Tibial artery (tissue), 4 donors: ENCODE data around the gene C3orf52.

Source experiments
- DNase-seq, 2 donors: peaks; one replicate each; pipeline ENCODE4 v3.0.0-alpha.2; 2019
- H3K27ac ChIP-seq, 2 donors: fragments of 200-600 bp; sonication (generic) in 1 of 2; 1 replicate in 1 of 2; 2 replicates in 1 of 2; pipeline ENCODE4 v1.5.1; 2018 to 2019; ENCODE audit warnings: mild to moderate bottlenecking in 1 of 2
- H3K27me3 ChIP-seq, 2 donors: fragments of 200-600 bp; sonication (generic) in 1 of 2; one replicate each; pipeline versions ENCODE4 v1.5.1 to v1.6.0; 2016 to 2019
- H3K36me3 ChIP-seq, 3 donors: fragments of 200-600 bp; sonication (generic) in 2 of 3; one replicate each; pipeline ENCODE4 v1.5.1; 2016 to 2019; ENCODE audit warnings: mild to moderate bottlenecking in 2 of 3
- H3K4me1 ChIP-seq, 4 donors: fragments of 200-600 bp; sonication (generic) in 2 of 4; 1 replicate in 3 of 4; 2 replicates in 1 of 4; pipeline ENCODE4 v1.5.1; 2016 to 2019
- H3K4me3 ChIP-seq, 2 donors: fragments of 200-600 bp; sonication (generic) in 1 of 2; 1 replicate in 1 of 2; 2 replicates in 1 of 2; pipeline ENCODE4 v1.5.1; 2018 to 2019; ENCODE audit warnings: mild to moderate bottlenecking in 2 of 2
- H3K9me3 ChIP-seq, 3 donors: fragments of 200-600 bp; sonication (generic) in 1 of 3; one replicate each; pipeline ENCODE4 v1.5.1; 2016 to 2019
- CTCF ChIP-seq, 2 experiments: fragments of 200-600 bp in 1 of 2; fragments of 450-650 bp in 1 of 2; IDR thresholded peaks; one replicate each; pipeline ENCODE4 v1.5.1; 2017 to 2019; ENCODE audit warnings: antibody characterized with exemption in 2 of 2, mild to moderate bottlenecking in 1 of 2, moderate library complexity in 1 of 2
- intact Hi-C: fragments of 100-400 bp; cut with DNase I; formaldehyde crosslinking; loops from one replicate; pipeline ENCODE4 v1.15.0; 2023; ENCODE audit warnings: low total_unique reads

C3orf52 gene

GRCh38 chr3:112123548-112123947, 37.4 kb downstream of the C3orf52 start:
- no peak overlapping the region for H3K4me3 ChIP-seq
- DNase-seq = no peak
- H3K4me1 ChIP-seq = peaks cover 0 to 4% (median 0%) of the 10 kb centered on the region in 4 donors
- intact Hi-C loops = no loop called here
- TF ChIP-seq CTCF (IDR thresholded peaks at IDR 0.05) = no peak
- no peak overlapping the region for H3K27ac ChIP-seq
- H3K36me3 ChIP-seq = no peaks in the 10 kb centered on the region
- no peaks in the 10 kb centered on the region for H3K27me3 ChIP-seq
- H3K9me3 ChIP-seq = no peaks in the 10 kb centered on the region

- Histone ChIP-seq H3K27me3 (no peaks in the 10 kb centered on the region), H3K4me3 (no peak overlapping the region), H3K4me1 (peaks cover 0 to 4% (median 0%) of the 10 kb centered on the region in 4 donors), H3K36me3 (no peaks in the 10 kb centered on the region), H3K9me3 (no peaks in the 10 kb centered on the region), H3K27ac (no peak overlapping the region)
- no peak for TF ChIP-seq CTCF (IDR thresholded peaks at IDR 0.05)
- intact Hi-C loops = no loop called here
- DNase-seq = no peak
Observed at GRCh38 chr3:112124907-112125607, 38.9 kb downstream of the C3orf52 start.

DNA sequence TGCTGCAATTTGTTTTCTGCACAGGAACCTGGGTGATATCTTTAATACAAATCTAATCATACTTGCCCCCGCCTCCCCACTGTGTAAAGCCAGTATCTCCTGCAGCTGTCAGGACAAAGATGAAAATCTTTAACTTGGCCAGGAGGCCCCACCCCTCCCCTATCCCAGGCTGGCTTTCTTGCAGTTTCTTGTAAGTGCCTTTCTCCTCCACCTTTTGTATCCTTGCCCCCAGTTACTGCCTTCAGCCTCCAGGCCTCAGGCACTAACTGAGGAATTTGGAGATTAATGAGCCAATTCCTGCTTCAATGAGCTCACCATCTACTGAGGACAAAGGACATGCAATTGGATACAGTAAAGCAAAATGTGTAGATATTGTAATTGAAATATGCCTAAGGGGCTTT, 40.3 kb downstream of the C3orf52 start:
- no peaks in the 10 kb centered on the region for H3K9me3 ChIP-seq
- TF ChIP-seq CTCF (IDR thresholded peaks at IDR 0.05) = no peak
- intact Hi-C loops = no loop called here
- peaks cover 0 to 4% (median 0%) of the 10 kb centered on the region in 4 donors for H3K4me1 ChIP-seq
- no peak overlapping the region for H3K27ac ChIP-seq
- peaks cover 0 to 6% (median 0%) of the 10 kb centered on the region in 3 donors for H3K36me3 ChIP-seq
- H3K27me3 ChIP-seq = no peaks in the 10 kb centered on the region
- no peak for DNase-seq
- H3K4me3 ChIP-seq = no peak overlapping the region

- no peak for TF ChIP-seq CTCF (IDR thresholded peaks at IDR 0.05)
- intact Hi-C loops = no loop called here
- Histone ChIP-seq H3K4me1 (peaks cover 0 to 4% (median 0%) of the 10 kb centered on the region in 4 donors), H3K36me3 (peaks cover 0 to 6% (median 0%) of the 10 kb centered on the region in 3 donors), H3K27ac (no peak overlapping the region), H3K27me3 (no peaks in the 10 kb centered on the region), H3K4me3 (no peak overlapping the region), H3K9me3 (no peaks in the 10 kb centered on the region)
- DNase-seq = no peak
Observed at GRCh38 chr3:112127522-112128494, 41.6 kb downstream of the C3orf52 start.

DNA sequence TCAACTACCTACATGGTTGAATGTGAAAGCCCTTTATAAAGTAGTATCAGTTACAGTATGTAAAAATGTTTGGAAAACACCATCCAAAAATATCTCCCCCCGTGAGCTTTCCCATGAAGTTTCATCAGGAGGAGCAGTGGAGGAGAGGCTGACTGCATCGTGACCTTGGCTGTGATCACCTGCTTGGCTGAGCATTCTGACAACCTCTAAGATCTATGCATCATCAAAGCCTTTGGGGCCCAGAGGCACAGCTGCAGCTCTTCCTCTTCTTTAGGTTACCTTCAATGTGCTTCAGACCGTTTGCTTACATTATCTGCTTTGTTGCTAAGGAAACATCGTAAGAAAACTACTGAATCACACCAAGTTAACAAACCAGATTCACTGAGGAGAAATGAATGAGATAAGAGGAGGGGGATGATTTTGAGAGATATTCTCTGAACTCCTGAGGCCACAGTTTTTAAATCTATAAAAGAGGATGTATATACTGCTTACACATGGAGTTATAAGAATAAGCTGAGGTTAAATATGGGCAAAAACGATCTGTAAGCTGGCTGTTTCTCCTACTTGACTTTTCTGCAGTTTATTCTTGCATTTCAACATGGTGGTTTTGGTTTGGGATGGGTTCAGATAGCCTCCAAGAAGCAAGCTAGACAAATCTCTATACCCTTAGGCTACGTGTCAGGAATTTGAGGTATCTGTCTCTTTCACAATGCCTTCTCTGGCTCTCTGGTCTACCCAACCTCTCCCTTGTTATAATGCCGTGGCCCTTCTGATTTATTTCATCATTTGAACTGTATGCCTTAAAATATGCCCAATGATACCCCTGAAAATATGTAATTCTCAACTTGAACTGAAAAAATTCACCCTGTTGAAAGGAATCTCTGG, 42.9 kb downstream of the C3orf52 start:
- H3K9me3 ChIP-seq = no peaks in the 10 kb centered on the region
- H3K27ac ChIP-seq = no peak overlapping the region
- DNase-seq = no peak
- no peaks in the 10 kb centered on the region for H3K27me3 ChIP-seq
- peaks cover 0 to 6% (median 0%) of the 10 kb centered on the region in 3 donors for H3K36me3 ChIP-seq
- H3K4me1 ChIP-seq = peaks cover 0 to 4% (median 0%) of the 10 kb centered on the region in 4 donors
- intact Hi-C loops = no loop called here
- no peak overlapping the region for H3K4me3 ChIP-seq
- no peak for TF ChIP-seq CTCF (IDR thresholded peaks at IDR 0.05)
